Neural progenitor cell (in vitro differentiated cells): Measurements from ENCODE around the gene SLC35B1. TPM values are rescaled to one million over a fixed set of nuclear protein-coding genes. Genes with fewer than 3 reads are reported as not detected.

ENCODE experiments used
- DNase-seq: peaks from one replicate; pipeline ENCODE4 v3.0.0-alpha.2; 2016; ENCODE audit warnings: low spot score
- H2AFZ ChIP-seq: fragments of 200-600 bp; sonication (generic); replicated peaks from 2 replicates; pipeline ENCODE4 v1.6.1; 2016; ENCODE audit warnings: antibody characterized with exemption
- H3F3A ChIP-seq: fragments of 200-600 bp; sonication (generic); 2 replicates; pipeline ENCODE4 v1.6.1; 2016; ENCODE audit warnings: antibody characterized with exemption, low read depth
- H3K27ac ChIP-seq: fragments of 200-600 bp; sonication (generic); 2 replicates; pipeline ENCODE4 v1.5.1; 2016; ENCODE audit warnings: mild to moderate bottlenecking
- H3K27me3 ChIP-seq: fragments of 200-600 bp; sonication (generic); 2 replicates; pipeline ENCODE4 v1.6.1; 2016; ENCODE audit warnings: mild to moderate bottlenecking, moderate library complexity
- H3K36me3 ChIP-seq: fragments of 200-600 bp; sonication (generic); 2 replicates; pipeline ENCODE4 v1.5.1; 2016
- H3K4me1 ChIP-seq: fragments of 200-600 bp; sonication (generic); 2 replicates; pipeline ENCODE4 v1.6.1; 2016; ENCODE audit warnings: mixed run types
- H3K4me2 ChIP-seq: fragments of 200-600 bp; sonication (generic); 2 replicates; pipeline ENCODE4 v1.6.1; 2016
- H3K4me3 ChIP-seq: fragments of 200-600 bp; sonication (generic); 2 replicates; pipeline ENCODE4 v1.5.1; 2016
- H3K79me2 ChIP-seq: fragments of 200-600 bp; sonication (generic); 2 replicates; pipeline ENCODE4 v1.6.1; 2016; ENCODE audit warnings: low read depth
- H3K9ac ChIP-seq: fragments of 200-600 bp; sonication (generic); 2 replicates; pipeline ENCODE4 v1.6.1; 2016
- H3K9me3 ChIP-seq: fragments of 200-600 bp; sonication (generic); 2 replicates; pipeline ENCODE4 v1.5.1; 2016; ENCODE audit warnings: low read depth
- H4K20me1 ChIP-seq: fragments of 200-600 bp; sonication (generic); 2 replicates; pipeline ENCODE4 v1.6.1; 2016; ENCODE audit warnings: low read depth
- H3K27ac Mint-ChIP-seq: 3 replicates; pipeline ENCODE4 v1.8.0; 2021; ENCODE audit warnings: mixed read lengths
- H3K27me3 Mint-ChIP-seq: 2 replicates; pipeline ENCODE4 v1.8.0; 2022; ENCODE audit warnings: low read depth, mild to moderate bottlenecking, inconsistent platforms, moderate library complexity, mixed read lengths; ENCODE audit not compliant: insufficient read depth
- H3K36me3 Mint-ChIP-seq: 3 replicates; pipeline ENCODE4 v1.8.0; 2021; ENCODE audit warnings: mixed read lengths
- H3K4me1 Mint-ChIP-seq: 3 replicates; pipeline ENCODE4 v1.8.0; 2021; ENCODE audit warnings: mixed read lengths
- H3K4me3 Mint-ChIP-seq: 3 replicates; pipeline ENCODE4 v1.8.0; 2021; ENCODE audit warnings: mild to moderate bottlenecking, moderate library complexity, mixed read lengths
- H3K9me3 Mint-ChIP-seq: 3 replicates; pipeline ENCODE4 v1.8.0; 2020; ENCODE audit warnings: mixed read lengths
- EZH2 ChIP-seq: fragments of 200-600 bp; sonication (generic); IDR thresholded peaks from 2 replicates; pipeline ENCODE4 v1.6.1; 2017; ENCODE audit warnings: antibody characterized with exemption, mild to moderate bottlenecking, moderate library complexity
- EZH2phosphoT487 ChIP-seq: fragments of 200-600 bp; sonication (generic); IDR thresholded peaks from 2 replicates; pipeline ENCODE4 v1.6.1; 2017; ENCODE audit warnings: antibody characterized with exemption
- total RNA-seq: library from RNA; depleted of rRNA; stranded (reverse); fragments of >200 nt; gene quantifications from 2 replicates; pipeline ENCODE4 v1.2.3, GENCODE V29; 2015; ENCODE audit warnings: low replicate concordance
- TF ChIP-seq, protein P1 (sequence below): fragments of 200-600 bp; sonication (generic); IDR thresholded peaks from 2 replicates; pipeline ENCODE4 v1.5.1; 2017; ENCODE audit warnings: antibody characterized with exemption, mild to moderate bottlenecking

Gene SLC35B1
- total RNA-seq, 1 donor from 2014 or later, result 52.7 TPM

DNA sequence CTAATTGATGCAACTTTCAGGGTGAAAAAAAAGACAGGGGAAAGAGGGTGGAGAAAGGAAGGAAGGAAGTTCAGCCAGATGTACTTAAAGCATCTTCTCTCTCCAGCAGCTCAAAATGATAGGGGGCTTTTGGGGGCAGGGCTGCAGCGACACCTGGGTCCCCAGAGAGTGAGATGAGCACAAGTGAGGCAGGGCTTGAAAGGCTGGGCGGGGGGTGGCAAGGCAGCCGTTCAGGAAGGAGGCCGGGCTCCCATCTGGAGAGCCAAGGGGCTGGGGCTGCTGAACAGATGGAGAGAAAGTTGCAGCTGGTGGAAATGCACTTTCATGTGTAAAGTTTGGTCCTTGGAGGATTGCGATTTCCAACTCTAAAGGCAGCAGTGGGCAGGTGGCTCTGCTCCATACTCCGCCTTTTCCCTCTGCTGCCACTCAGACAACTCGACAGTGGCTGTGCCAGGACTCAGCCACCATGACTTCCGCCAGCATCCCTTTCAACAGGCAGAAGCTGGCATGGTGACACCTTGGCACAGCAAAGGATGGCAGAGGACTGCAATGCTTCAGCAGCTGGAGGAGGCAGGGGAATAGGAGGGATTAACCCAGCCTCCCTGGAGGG, 7.7 kb downstream of the SLC35B1 start:
- H3K9ac ChIP-seq, result no peak overlapping the region
- peaks cover 3% of the 10 kb centered on the region for H3K4me1 Mint-ChIP-seq
- no peaks in the 10 kb centered on the region for H3K36me3 ChIP-seq
- no peak overlapping the region for H3K27ac Mint-ChIP-seq
- TF ChIP-seq, protein P1, sequence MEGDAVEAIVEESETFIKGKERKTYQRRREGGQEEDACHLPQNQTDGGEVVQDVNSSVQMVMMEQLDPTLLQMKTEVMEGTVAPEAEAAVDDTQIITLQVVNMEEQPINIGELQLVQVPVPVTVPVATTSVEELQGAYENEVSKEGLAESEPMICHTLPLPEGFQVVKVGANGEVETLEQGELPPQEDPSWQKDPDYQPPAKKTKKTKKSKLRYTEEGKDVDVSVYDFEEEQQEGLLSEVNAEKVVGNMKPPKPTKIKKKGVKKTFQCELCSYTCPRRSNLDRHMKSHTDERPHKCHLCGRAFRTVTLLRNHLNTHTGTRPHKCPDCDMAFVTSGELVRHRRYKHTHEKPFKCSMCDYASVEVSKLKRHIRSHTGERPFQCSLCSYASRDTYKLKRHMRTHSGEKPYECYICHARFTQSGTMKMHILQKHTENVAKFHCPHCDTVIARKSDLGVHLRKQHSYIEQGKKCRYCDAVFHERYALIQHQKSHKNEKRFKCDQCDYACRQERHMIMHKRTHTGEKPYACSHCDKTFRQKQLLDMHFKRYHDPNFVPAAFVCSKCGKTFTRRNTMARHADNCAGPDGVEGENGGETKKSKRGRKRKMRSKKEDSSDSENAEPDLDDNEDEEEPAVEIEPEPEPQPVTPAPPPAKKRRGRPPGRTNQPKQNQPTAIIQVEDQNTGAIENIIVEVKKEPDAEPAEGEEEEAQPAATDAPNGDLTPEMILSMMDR, result no peak
- TF ChIP-seq EZH2phosphoT487, result no peak
- no peak for TF ChIP-seq EZH2
- peaks cover 10% of the 10 kb centered on the region for H3K27me3 Mint-ChIP-seq
- no peak overlapping the region for H2AFZ ChIP-seq
- no peak for DNase-seq
- no peak overlapping the region for H3K27ac ChIP-seq
- H3K4me2 ChIP-seq, result no peak overlapping the region
- peaks cover 6% of the 10 kb centered on the region for H3K36me3 Mint-ChIP-seq
- H4K20me1 ChIP-seq, result no peaks in the 10 kb centered on the region
- H3K79me2 ChIP-seq, result no peaks in the 10 kb centered on the region
- H3F3A ChIP-seq, result peaks cover 15% of the 10 kb centered on the region
- no peak overlapping the region for H3K4me3 ChIP-seq
- no peaks in the 10 kb centered on the region for H3K9me3 Mint-ChIP-seq
- no peak overlapping the region for H3K4me3 Mint-ChIP-seq
- H3K4me1 ChIP-seq, result peaks cover 3% of the 10 kb centered on the region
- H3K9me3 ChIP-seq, result no peaks in the 10 kb centered on the region
- H3K27me3 ChIP-seq, result peaks cover 2% of the 10 kb centered on the region

DNA sequence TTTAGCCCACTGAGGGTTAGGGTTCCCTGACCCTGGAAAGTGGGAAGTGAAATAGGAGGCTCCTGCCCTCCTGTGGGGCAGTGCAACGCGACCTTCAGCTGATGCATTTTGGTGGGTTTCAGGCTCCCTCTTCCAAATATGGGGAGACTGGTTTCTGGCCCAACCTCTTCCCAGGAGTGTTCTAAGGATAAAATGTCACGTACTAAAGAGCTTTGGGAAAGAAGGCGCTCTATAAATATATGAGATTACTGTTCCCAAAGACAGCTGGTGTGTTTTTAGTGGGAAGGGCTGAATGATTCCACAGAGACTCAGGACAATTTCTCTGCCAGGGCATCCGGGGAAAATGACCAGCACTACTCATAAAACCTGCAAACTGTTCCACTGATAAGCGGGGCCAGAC, 9.8 kb downstream of the SLC35B1 start:
- H3K27ac Mint-ChIP-seq, result no peak overlapping the region
- Histone ChIP-seq H3K27me3 (peaks cover 11% of the 10 kb centered on the region), H3K4me1 (peaks cover 5% of the 10 kb centered on the region), H2AFZ (no peak overlapping the region), H3K9me3 (no peaks in the 10 kb centered on the region), H3K27ac (no peak overlapping the region), H3K4me2 (no peak overlapping the region), H3K79me2 (no peaks in the 10 kb centered on the region), H3K36me3 (no peaks in the 10 kb centered on the region), H3K4me3 (no peak overlapping the region), H3K9ac (no peak overlapping the region), H4K20me1 (no peaks in the 10 kb centered on the region), H3F3A (peaks cover 9% of the 10 kb centered on the region)
- no peaks in the 10 kb centered on the region for H3K9me3 Mint-ChIP-seq
- peaks cover 12% of the 10 kb centered on the region for H3K27me3 Mint-ChIP-seq
- peaks cover 5% of the 10 kb centered on the region for H3K36me3 Mint-ChIP-seq
- TF ChIP-seq EZH2 (no peak), EZH2phosphoT487 (no peak)
- TF ChIP-seq, protein P1, result no peak
- DNase-seq, result no peak
- peaks cover 5% of the 10 kb centered on the region for H3K4me1 Mint-ChIP-seq
- H3K4me3 Mint-ChIP-seq, result no peak overlapping the region

DNA sequence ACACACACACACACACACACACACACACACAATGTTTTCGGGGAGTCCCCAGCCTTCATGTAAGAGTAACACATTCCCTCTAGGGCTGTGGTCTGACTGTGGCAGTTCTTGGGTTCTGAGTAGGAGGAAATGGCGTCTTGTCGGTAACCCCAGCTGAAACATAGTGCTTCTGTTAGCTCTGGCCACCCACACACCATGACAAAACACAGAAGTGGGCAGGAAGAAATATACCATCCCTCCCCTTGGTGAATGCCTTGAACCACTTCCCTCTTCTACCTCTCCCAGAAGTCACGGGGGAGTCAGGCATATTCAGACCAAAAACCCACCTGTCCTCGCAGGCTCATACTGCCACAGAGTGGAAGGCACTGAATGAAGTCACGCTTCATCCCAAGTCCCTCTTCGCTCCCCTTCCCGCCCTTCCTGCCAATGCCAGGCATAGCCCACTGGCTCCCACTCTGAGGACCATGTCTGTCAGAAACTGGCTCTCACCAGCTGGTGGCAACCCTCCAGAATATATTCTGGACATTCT, 11.5 kb downstream of the SLC35B1 start:
- H3K9me3 ChIP-seq, result no peaks in the 10 kb centered on the region
- Mint-ChIP-seq H3K27me3 (peaks cover 17% of the 10 kb centered on the region), H3K4me3 (no peak overlapping the region)

More for the DNA sequence above, 11.5 kb downstream of the SLC35B1 start:
- Histone ChIP-seq H3K9ac (no peak overlapping the region), H3K36me3 (no peaks in the 10 kb centered on the region), H3K27me3 (peaks cover 11% of the 10 kb centered on the region), H3K4me1 (peaks cover 8% of the 10 kb centered on the region), H3K79me2 (no peaks in the 10 kb centered on the region), H4K20me1 (no peaks in the 10 kb centered on the region), H3K4me2 (no peak overlapping the region), H3K27ac (no peak overlapping the region), H3K4me3 (no peak overlapping the region), H2AFZ (peak overlapping the region; percentile 26), H3F3A (peaks cover 10% of the 10 kb centered on the region)
- no peak for TF ChIP-seq EZH2phosphoT487
- TF ChIP-seq EZH2, result no peak
- TF ChIP-seq, protein P1, result no peak
- no peak for DNase-seq
- H3K36me3 Mint-ChIP-seq, result peaks cover 3% of the 10 kb centered on the region
- H3K4me1 Mint-ChIP-seq, result peaks cover 7% of the 10 kb centered on the region
- H3K27ac Mint-ChIP-seq, result no peak overlapping the region
- H3K9me3 Mint-ChIP-seq, result no peaks in the 10 kb centered on the region
